ENCODE results near the gene GRIK1.

The GRIK1 gene

GRCh38 chr21:29647353-29647781 lies 292.4 kb downstream of the GRIK1 start:
- no peak overlapping the region for H3K4me3 ChIP-seq (ENCODE audit: low read depth, low read length)
- TF ChIP-seq CTCF (IDR thresholded peaks at IDR 0.05; ENCODE audit: borderline replicate concordance, insufficient read depth, low read depth, low read length), result no peak

GRCh38 chr21:29645666-29646553 lies 293.9 kb downstream of the GRIK1 start:
- no peak for TF ChIP-seq CTCF (IDR thresholded peaks at IDR 0.05; ENCODE audit: borderline replicate concordance, insufficient read depth, low read depth, low read length)
- H3K4me3 ChIP-seq (ENCODE audit: low read depth, low read length), result no peak overlapping the region

- no peak overlapping the region for H3K4me3 ChIP-seq (ENCODE audit: low read depth, low read length)
- no peak for TF ChIP-seq CTCF (IDR thresholded peaks at IDR 0.05; ENCODE audit: borderline replicate concordance, insufficient read depth, low read depth, low read length)
These were observed 296.5 kb downstream of the GRIK1 start for GRCh38 chr21:29643289-29643688.

GRCh38 chr21:29642551-29643245 lies 297.1 kb downstream of the GRIK1 start:
- no peak for TF ChIP-seq CTCF (IDR thresholded peaks at IDR 0.05; ENCODE audit: borderline replicate concordance, insufficient read depth, low read depth, low read length)
- H3K4me3 ChIP-seq (ENCODE audit: low read depth, low read length), result no peak overlapping the region

DNA sequence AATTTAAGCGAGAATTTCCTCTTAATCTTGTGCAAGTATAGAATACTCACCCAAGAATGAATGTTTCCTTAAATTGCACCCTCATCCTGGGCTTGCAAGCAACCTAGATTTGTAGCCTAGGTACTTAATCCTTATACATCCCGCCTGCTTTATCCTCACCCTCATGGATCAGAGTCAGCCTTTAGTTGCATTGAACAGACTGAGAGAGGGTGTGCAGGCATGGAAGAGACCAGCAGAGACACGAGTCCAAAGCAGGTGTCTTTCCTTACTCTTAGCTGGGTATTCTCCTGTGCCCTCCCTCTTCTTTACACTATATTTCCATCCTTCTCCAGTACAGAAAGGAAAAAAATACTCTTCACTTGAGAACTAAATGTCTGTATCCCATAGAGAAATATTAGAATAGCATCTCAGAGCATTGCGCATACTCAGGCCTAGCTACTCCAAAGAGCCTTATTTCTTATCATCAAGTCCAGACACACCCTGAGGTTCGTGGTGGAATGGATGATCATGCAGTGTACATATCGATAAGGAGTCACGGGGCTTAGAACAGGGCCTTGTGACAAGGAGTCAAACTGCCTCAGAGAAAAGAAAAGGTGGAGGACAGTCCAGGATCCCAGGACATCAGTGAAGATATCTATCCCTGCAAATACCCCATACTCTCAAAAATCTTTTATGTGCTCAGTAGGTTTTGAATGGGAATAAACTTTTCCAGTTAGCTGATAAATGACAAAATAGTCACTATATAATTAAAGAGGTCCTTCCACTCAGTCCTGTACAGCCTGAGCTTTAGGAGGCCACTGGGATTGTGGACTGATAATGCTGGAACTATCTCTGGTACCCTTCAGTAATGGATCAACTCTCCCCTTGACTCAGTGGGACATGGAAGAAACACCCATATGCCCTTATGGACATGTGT lies 297.9 kb downstream of the GRIK1 start:
- no peak overlapping the region for H3K4me3 ChIP-seq (ENCODE audit: low read depth, low read length)
- TF ChIP-seq CTCF (IDR thresholded peaks at IDR 0.05; ENCODE audit: borderline replicate concordance, insufficient read depth, low read depth, low read length), result no peak

GRCh38 chr21:29641001-29641634 lies 298.7 kb downstream of the GRIK1 start:
- no peak for TF ChIP-seq CTCF (IDR thresholded peaks at IDR 0.05; ENCODE audit: borderline replicate concordance, insufficient read depth, low read depth, low read length)
- no peak overlapping the region for H3K4me3 ChIP-seq (ENCODE audit: low read depth, low read length)

Measured in GM12875 (cell line).